ENCODE measurements around the gene JAZF1. TPM values are rescaled to one million over a fixed set of nuclear protein-coding genes. Genes with fewer than 3 reads are reported as not detected.

JAZF1 gene
- total and polyA plus RNA-seq, 10 of the 15 experiments (the other 5 are each of a cell fraction or from before 2014, with no cell fraction given): 0.04 to 0.82 (median 0.15) TPM; not detected in 3

GRCh38 chr7:27905951-27906350 is 274.6 kb downstream of the JAZF1 start:
- Histone ChIP-seq H3K9me3 (replicated peaks; ENCODE audit: control insufficient read depth, insufficient read depth, low read length) (no peaks in the 10 kb centered on the region), H3K4me2 (ENCODE audit: control insufficient read depth, insufficient read depth) (no peak overlapping the region), H4K20me1 (ENCODE audit: control insufficient read depth, insufficient read depth) (no peaks in the 10 kb centered on the region), H3K27me3 (replicated peaks in 1 of 2; ENCODE audit: control insufficient read depth in 2 of 2, insufficient read depth in 2 of 2, low read length in 1 of 2) (peaks cover 1 to 3% of the 10 kb centered on the region in 2 experiments; a peak in 1 of 4 replicates), H3K79me2 (ENCODE audit: control insufficient read depth, insufficient read depth, low read length) (no peaks in the 10 kb centered on the region), H2AFZ (ENCODE audit: control insufficient read depth, low read depth, low read length) (no peak overlapping the region), H3K4me3 (no peak overlapping the region), H3K27ac (ENCODE audit: control insufficient read depth, insufficient read depth) (no peak overlapping the region), H3K4me1 (ENCODE audit: control insufficient read depth, insufficient read depth, low read length) (peaks cover 12% of the 10 kb centered on the region), H3K9ac (ENCODE audit: control insufficient read depth, insufficient read depth, low read length) (no peak overlapping the region), H3K36me3 (ENCODE audit: control insufficient read depth in 2 of 2, insufficient read depth in 2 of 2, low read length in 1 of 2) (no peaks in the 10 kb centered on the region)
- WGBS (ENCODE audit: insufficient coverage, insufficient replicate concordance, low lambda C conversion rate, missing lambda C conversion rate): 32% methylated on average over 4 of the region's 4 CpGs
- no peak for ATAC-seq
- POLR2A ChIA-PET: interaction anchor here (1.1 kb wide), 1 partner anchor 16 kb away, joined by 3 read pairs; no protein-coding TSS in a partner anchor
- BruUV-seq (replicated peaks): no TSS peak
- in situ Hi-C loops (cut with MboI): no loop called here
- intact Hi-C loops (cut with micrococcal nuclease; ENCODE audit: unreplicated experiment): no loop called here
- no peak for DNase-seq (ENCODE audit: low read depth, low spot score)
- TF ChIP-seq CBX3 (IDR thresholded peaks at IDR 0.05; ENCODE audit: borderline replicate concordance, low read depth): no peak
- TF ChIP-seq EED (IDR thresholded peaks at IDR 0.05; ENCODE audit: low read depth): no peak
- TF ChIP-seq RB1 (IDR thresholded peaks at IDR 0.05; ENCODE audit: borderline replicate concordance): no peak
- no peak for TF ChIP-seq ZNF384 (IDR thresholded peaks at IDR 0.05; ENCODE audit: borderline replicate concordance, low read depth, low read length)
- no peak for TF ChIP-seq BCLAF1 (IDR thresholded peaks at IDR 0.05)
- TF ChIP-seq, protein P1, sequence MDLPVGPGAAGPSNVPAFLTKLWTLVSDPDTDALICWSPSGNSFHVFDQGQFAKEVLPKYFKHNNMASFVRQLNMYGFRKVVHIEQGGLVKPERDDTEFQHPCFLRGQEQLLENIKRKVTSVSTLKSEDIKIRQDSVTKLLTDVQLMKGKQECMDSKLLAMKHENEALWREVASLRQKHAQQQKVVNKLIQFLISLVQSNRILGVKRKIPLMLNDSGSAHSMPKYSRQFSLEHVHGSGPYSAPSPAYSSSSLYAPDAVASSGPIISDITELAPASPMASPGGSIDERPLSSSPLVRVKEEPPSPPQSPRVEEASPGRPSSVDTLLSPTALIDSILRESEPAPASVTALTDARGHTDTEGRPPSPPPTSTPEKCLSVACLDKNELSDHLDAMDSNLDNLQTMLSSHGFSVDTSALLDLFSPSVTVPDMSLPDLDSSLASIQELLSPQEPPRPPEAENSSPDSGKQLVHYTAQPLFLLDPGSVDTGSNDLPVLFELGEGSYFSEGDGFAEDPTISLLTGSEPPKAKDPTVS (IDR thresholded peaks at IDR 0.05; ENCODE audit: low read depth, low read length): no peak
- TF ChIP-seq NKRF (conservative IDR thresholded peaks at IDR 0.05): no peak
- no peak for TF ChIP-seq IRF3 (IDR thresholded peaks at IDR 0.05)
- TF ChIP-seq, protein P2, sequence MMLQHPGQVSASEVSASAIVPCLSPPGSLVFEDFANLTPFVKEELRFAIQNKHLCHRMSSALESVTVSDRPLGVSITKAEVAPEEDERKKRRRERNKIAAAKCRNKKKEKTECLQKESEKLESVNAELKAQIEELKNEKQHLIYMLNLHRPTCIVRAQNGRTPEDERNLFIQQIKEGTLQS (IDR thresholded peaks at IDR 0.05; ENCODE audit: borderline replicate concordance, extremely low read depth, low read depth, low read length): no peak
- TF ChIP-seq, protein P3, sequence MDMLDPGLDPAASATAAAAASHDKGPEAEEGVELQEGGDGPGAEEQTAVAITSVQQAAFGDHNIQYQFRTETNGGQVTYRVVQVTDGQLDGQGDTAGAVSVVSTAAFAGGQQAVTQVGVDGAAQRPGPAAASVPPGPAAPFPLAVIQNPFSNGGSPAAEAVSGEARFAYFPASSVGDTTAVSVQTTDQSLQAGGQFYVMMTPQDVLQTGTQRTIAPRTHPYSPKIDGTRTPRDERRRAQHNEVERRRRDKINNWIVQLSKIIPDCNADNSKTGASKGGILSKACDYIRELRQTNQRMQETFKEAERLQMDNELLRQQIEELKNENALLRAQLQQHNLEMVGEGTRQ (IDR thresholded peaks at IDR 0.05; ENCODE audit: borderline replicate concordance, low read depth, low read length): no peak
- no peak for TF ChIP-seq SRF (IDR thresholded peaks at IDR 0.05; ENCODE audit: low read depth in 2 of 2, low read length in 2 of 2)
- TF ChIP-seq SPI1 (IDR thresholded peaks at IDR 0.05; ENCODE audit: borderline replicate concordance, insufficient read depth, low read depth, low read length): no peak
- FAIRE-seq: no peak
- SMC1A ChIA-PET (ENCODE audit: uncharacterized antibody, unreplicated experiment): interaction anchor here (1.3 to 8.3 kb wide), 4 partner anchors 8 to 13 kb away, joined by 3 to 44 read pairs (median 4); no protein-coding TSS in a partner anchor
- CTCF ChIA-PET: interaction anchor here (1.3 to 1.8 kb wide), 4 partner anchors 12 to 131 kb away, joined by 3 to 9 read pairs (median 4); no protein-coding TSS in a partner anchor
- RAD21 ChIA-PET (ENCODE audit: unreplicated experiment): interaction anchor here (1.3 kb wide), 1 partner anchor 15 kb away, joined by 5 read pairs; no protein-coding TSS in a partner anchor
